Coronary artery (tissue), 2 donors: ENCODE measurements around the gene ITGA2B.

Experiments used
- DNase-seq: peaks from one replicate; pipeline ENCODE4 v3.0.0-alpha.2; 2017; ENCODE audit warnings: low spot score
- H3K27ac ChIP-seq, 2 donors: fragments of 200-600 bp; sonication (generic); one replicate each; pipeline ENCODE4 v1.5.1; 2016 to 2019
- H3K4me3 ChIP-seq: fragments of 200-600 bp; sonication (generic); 2 replicates; pipeline ENCODE4 v1.5.1; 2016; ENCODE audit warnings: mild to moderate bottlenecking, moderate library complexity
- CTCF ChIP-seq: fragments of 200-600 bp; sonication (generic); IDR thresholded peaks from one replicate; pipeline ENCODE4 v1.5.1; 2019; ENCODE audit warnings: antibody characterized with exemption

ITGA2B gene

GRCh38 chr17:44389281-44389680, at the start of gene ITGA2B:
Gene ITGA2B, minus strand, starts transcription at chr17:44389649. Its CDS starts 176 bp downstream, at chr17:44389473.
- Histone ChIP-seq H3K4me3 (no peak within 1 kb of the TSS), H3K27ac (no peak within 1 kb of the TSS)
- TF ChIP-seq CTCF: no peak
- DNase-seq: no peak

- Histone ChIP-seq H3K27ac (no peak overlapping the region), H3K4me3 (no peak overlapping the region)
- no peak for TF ChIP-seq CTCF
- no peak for DNase-seq
Observed at GRCh38 chr17:44439168-44439567, 49.7 kb upstream of the ITGA2B start.

- Histone ChIP-seq H3K27ac (no peak overlapping the region), H3K4me3 (no peak overlapping the region)
- DNase-seq: no peak
- TF ChIP-seq CTCF: no peak
Observed at GRCh38 chr17:44438636-44439035, 49.2 kb upstream of the ITGA2B start.

- no peak overlapping the region for H3K4me3 ChIP-seq
- H3K27ac ChIP-seq: no peak overlapping the region
- no peak for DNase-seq
- TF ChIP-seq CTCF: no peak
Observed at GRCh38 chr17:44436336-44436735, 46.9 kb upstream of the ITGA2B start.

GRCh38 chr17:44432254-44433157, 43.1 kb upstream of the ITGA2B start:
- no peak for TF ChIP-seq CTCF
- Histone ChIP-seq H3K4me3 (no peak overlapping the region), H3K27ac (no peak overlapping the region)
- DNase-seq: no peak

- TF ChIP-seq CTCF: no peak
- no peak for DNase-seq
- Histone ChIP-seq H3K4me3 (no peak overlapping the region), H3K27ac (no peak overlapping the region)
Observed at GRCh38 chr17:44424828-44425461, 35.5 kb upstream of the ITGA2B start.

- no peak for DNase-seq
- Histone ChIP-seq H3K4me3 (no peak overlapping the region), H3K27ac (no peak overlapping the region)
- TF ChIP-seq CTCF: no peak
Observed at GRCh38 chr17:44417553-44417952, 28.1 kb upstream of the ITGA2B start.
